ENCODE results near the gene RBFOX1.
"Not testable (repeated sequence)": the region's sequence is repeated elsewhere in the genome, so short reads cannot be mapped to it uniquely, and the experiment has no call there.

Gene RBFOX1

GRCh38 chr16:7482596-7483290 lies 150.1 kb downstream of the RBFOX1 start:
- no peak for DNase-seq

GRCh38 chr16:7487574-7488323 lies 155.1 kb downstream of the RBFOX1 start:
- no peak for DNase-seq

GRCh38 chr16:7492122-7492521 lies 159.5 kb downstream of the RBFOX1 start:
- no peak for DNase-seq

- DNase-seq, result no peak
These were observed 160.5 kb downstream of the RBFOX1 start for GRCh38 chr16:7493133-7493532.

GRCh38 chr16:7497691-7498090 lies 165.0 kb downstream of the RBFOX1 start:
- DNase-seq, result no peak

- DNase-seq, result no peak
These were observed 169.2 kb downstream of the RBFOX1 start for GRCh38 chr16:7501868-7502267.

GRCh38 chr16:7502591-7503157 lies 170.0 kb downstream of the RBFOX1 start:
- DNase-seq, result not testable (repeated sequence)

GRCh38 chr16:7503666-7504065 lies 171.0 kb downstream of the RBFOX1 start:
- DNase-seq, result no peak

GRCh38 chr16:7504844-7505243 lies 172.2 kb downstream of the RBFOX1 start:
- no peak for DNase-seq

- DNase-seq, result no peak
These were observed 172.8 kb downstream of the RBFOX1 start for GRCh38 chr16:7505495-7505894.

- DNase-seq, result no peak
These were observed 173.7 kb downstream of the RBFOX1 start for GRCh38 chr16:7506363-7506762.

GRCh38 chr16:7508656-7509055 lies 176.0 kb downstream of the RBFOX1 start:
- DNase-seq, result no peak

GRCh38 chr16:7509963-7510601 lies 177.4 kb downstream of the RBFOX1 start:
- no peak for DNase-seq

- no peak for DNase-seq
These were observed 179.1 kb downstream of the RBFOX1 start for GRCh38 chr16:7511549-7512260.

GRCh38 chr16:7512503-7512902 lies 179.9 kb downstream of the RBFOX1 start:
- no peak for DNase-seq

GRCh38 chr16:7513429-7513828 lies 180.8 kb downstream of the RBFOX1 start:
- no peak for DNase-seq

- DNase-seq, result no peak
These were observed 182.9 kb downstream of the RBFOX1 start for GRCh38 chr16:7515543-7515942.

GRCh38 chr16:7517496-7517895 lies 184.9 kb downstream of the RBFOX1 start:
- DNase-seq, result no peak

- no peak for DNase-seq
These were observed 185.5 kb downstream of the RBFOX1 start for GRCh38 chr16:7518158-7518557.

GRCh38 chr16:7521834-7522233 lies 189.2 kb downstream of the RBFOX1 start:
- DNase-seq, result no peak

GRCh38 chr16:7524419-7524818 lies 191.8 kb downstream of the RBFOX1 start:
- DNase-seq, result no peak

- DNase-seq, result no peak
These were observed 194.1 kb downstream of the RBFOX1 start for GRCh38 chr16:7526736-7527135.

- DNase-seq, result no peak
These were observed 199.9 kb downstream of the RBFOX1 start for GRCh38 chr16:7532534-7532933.
